GM10266 (cell line): ENCODE data around the gene SAMSN1.

ENCODE experiments used
- DNase-seq: peaks from one replicate; pipeline ENCODE4 v3.0.0; 2012; ENCODE audit errors: extremely low spot score
- TF ChIP-seq, protein P1 (sequence below): IDR thresholded peaks from 2 replicates; pipeline ENCODE4 v1.5.1; 2012; ENCODE audit warnings: mild to moderate bottlenecking, low read depth; ENCODE audit not compliant: control insufficient read depth, insufficient read depth; ENCODE audit errors: missing control alignments

SAMSN1 gene

DNA sequence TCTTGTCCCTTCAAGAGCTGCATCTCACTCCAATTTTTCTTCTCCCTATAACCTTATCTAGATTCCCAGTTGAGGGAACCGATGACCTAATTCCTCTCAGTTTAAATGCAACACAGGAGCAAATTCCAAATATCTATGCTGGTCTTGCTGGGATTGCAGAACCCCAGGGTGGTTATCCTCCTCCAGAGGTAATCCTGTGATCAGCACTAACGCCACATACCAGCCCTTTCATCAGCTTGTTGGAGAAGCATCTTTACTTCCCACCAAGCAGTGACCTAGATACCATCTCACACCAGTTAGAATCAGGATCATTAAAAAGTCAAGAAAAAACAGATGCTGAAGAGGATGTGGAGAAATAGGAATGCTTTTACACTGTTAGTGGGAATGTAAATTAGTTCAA, 52.4 kb downstream of the SAMSN1 start:
- TF ChIP-seq, protein P1, sequence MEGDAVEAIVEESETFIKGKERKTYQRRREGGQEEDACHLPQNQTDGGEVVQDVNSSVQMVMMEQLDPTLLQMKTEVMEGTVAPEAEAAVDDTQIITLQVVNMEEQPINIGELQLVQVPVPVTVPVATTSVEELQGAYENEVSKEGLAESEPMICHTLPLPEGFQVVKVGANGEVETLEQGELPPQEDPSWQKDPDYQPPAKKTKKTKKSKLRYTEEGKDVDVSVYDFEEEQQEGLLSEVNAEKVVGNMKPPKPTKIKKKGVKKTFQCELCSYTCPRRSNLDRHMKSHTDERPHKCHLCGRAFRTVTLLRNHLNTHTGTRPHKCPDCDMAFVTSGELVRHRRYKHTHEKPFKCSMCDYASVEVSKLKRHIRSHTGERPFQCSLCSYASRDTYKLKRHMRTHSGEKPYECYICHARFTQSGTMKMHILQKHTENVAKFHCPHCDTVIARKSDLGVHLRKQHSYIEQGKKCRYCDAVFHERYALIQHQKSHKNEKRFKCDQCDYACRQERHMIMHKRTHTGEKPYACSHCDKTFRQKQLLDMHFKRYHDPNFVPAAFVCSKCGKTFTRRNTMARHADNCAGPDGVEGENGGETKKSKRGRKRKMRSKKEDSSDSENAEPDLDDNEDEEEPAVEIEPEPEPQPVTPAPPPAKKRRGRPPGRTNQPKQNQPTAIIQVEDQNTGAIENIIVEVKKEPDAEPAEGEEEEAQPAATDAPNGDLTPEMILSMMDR = no peak
- no peak for DNase-seq

DNA sequence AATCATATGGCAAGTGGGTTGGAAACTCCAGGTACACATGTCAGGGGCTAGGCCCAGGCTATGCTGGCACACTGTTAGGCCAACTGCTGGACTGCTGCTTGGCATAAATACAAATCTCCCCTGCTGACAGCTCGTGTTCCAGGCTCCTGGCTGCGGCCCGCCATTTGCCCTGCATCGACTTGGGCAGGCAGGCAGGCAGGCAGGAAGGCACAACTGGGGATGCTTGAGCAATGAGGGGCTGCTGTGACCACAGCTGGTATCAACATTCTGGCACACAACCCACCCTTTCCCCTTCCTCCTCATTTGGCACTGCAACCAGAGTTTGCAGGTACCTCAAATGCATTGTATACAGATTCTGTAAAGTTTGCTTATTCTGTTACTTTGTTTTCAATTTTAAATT, 53.2 kb downstream of the SAMSN1 start:
- no peak for DNase-seq
- TF ChIP-seq, protein P1 = no peak

DNA sequence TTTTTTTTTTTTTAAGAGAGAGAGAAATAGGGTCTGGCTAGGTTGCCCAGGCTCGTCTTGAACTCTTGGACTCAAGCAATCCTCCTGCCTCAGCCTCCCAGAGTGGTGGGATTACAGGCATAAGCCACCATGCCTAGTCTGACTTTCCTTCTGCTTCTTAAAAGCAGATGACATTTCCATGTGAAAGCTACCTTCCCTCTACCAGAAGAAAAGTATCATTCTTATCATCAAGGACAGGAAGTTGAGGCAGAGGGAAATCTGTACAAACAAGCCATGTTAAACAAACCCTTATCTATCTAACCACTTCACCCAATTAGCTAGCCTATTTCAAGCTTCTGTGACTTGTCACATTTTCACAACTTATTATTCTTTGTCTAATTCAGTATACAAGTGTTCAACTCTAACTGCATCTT, 54.8 kb downstream of the SAMSN1 start:
- TF ChIP-seq, protein P1 = no peak
- DNase-seq = no peak

DNA sequence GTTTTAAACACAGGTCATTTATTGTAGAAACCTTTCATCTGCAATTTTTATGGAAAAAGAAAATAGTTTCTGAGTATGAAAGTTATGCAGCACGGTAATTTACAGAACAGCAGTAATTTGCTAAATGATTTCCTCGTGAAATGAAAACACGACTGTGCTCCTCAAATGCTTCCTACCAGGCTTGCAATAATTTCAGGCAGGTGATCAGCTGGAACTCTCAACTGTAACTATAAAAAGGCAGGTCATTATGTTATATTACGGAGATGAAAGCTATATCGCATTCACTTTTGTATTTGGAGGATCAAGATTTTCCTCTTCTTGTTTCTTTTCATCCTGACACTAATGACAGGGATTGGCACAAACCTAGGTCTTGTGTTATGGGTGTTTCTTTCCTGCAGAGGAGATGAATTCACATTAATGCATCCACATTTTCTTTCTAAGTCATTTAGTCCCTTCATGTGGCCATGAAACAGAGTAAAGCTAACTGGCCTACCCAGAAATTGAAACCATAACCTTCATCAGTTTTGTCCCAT, 57.4 kb downstream of the SAMSN1 start:
- TF ChIP-seq, protein P1 = no peak
- DNase-seq = no peak

DNA sequence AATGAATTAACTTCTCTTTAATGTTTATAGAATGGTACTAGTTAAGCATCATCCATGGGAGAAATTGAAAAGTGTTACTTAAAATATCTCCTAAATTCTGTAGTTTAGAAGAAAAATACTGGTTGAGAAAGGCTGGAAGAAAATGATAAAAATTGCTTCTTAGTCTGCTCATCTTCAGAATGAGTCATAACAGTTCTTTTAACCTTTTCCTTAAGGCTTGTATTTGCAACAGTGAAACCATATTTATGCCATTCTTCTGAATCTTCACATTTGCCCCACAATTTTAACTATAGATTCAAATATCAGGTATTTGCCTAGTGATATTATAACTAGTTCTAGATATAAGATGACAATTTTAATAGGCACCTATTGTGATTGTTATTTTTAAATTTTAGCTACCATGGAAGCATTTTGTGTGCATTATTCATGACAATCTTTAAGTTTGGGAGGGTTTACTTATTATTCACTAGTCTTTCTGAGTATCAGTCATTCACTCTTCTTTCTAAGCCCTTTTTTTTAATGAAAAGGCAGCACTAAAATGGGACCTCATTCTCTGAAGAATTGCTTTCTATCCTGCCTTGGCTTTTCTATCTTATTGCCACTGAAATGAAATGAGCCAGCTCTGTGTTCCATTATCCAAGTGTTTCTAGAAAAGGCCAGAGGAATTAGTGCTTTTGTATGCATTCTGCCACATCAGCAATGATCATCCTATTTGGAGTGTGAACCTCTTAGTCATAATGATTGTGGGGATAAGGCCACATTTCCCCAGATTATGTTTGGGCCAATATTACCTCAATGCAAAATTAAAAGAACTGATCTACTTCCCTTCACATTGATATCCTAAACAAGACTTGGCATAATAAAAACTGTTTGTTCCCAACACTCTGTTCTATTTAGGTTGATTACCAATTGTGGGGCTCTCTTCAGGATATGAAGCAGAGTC, 58.4 kb downstream of the SAMSN1 start:
- DNase-seq = no peak
- TF ChIP-seq, protein P1 = no peak

DNA sequence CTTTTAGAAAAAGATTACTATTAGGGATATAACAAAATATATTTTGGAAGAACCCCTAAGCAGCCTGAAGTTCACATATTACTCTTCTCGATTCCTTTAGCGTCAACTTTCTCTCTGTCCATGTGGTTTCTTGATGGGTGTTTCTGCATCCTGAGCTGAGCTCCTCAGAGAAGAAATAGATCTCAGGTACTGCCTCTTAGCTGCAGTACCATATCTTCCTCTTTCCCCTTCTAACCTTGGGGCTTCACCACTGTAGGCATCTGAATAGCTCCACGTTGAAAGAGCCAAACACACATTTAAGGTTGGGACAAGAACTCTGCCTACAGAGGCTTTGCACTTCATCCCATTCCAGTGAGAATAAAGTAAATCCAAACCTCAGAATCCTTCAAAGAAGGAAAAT, 59.2 kb downstream of the SAMSN1 start:
- DNase-seq = no peak
- TF ChIP-seq, protein P1 = no peak
